Neutrophil (primary cell): ENCODE measurements around the gene GLT1D1.

ENCODE experiments used
- H3K27ac ChIP-seq: fragments of 200-600 bp; sonication (generic); 2 replicates; pipeline ENCODE4 v1.5.1; 2016; ENCODE audit warnings: mild to moderate bottlenecking, moderate library complexity
- H3K27me3 ChIP-seq: fragments of 200-600 bp; sonication (generic); 2 replicates; pipeline ENCODE4 v1.6.0; 2016; ENCODE audit warnings: mild to moderate bottlenecking
- H3K36me3 ChIP-seq: fragments of 200-600 bp; sonication (generic); 2 replicates; pipeline ENCODE4 v1.5.1; 2017
- H3K4me1 ChIP-seq, 2 experiments: fragments of 200-600 bp in 1 of 2; sonication (generic) in 1 of 2; 1 replicate in 1 of 2; 2 replicates in 1 of 2; pipeline versions ENCODE4 v1.5.1 to v1.6.1; 2013 to 2016; ENCODE audit warnings: low read depth in 1 of 2, low read length in 1 of 2, mild to moderate bottlenecking in 1 of 2, moderate library complexity in 1 of 2; ENCODE audit not compliant: control insufficient read depth in 1 of 2, insufficient read depth in 1 of 2
- H3K4me3 ChIP-seq, 2 experiments: fragments of 200-600 bp in 1 of 2; sonication (generic) in 1 of 2; 1 replicate in 1 of 2; 2 replicates in 1 of 2; pipeline ENCODE4 v1.5.1; 2013 to 2016; ENCODE audit warnings: low read depth in 1 of 2, low read length in 1 of 2, mild to moderate bottlenecking in 1 of 2, moderate library complexity in 1 of 2
- H3K9me3 ChIP-seq: fragments of 200-600 bp; sonication (generic); 2 replicates; pipeline ENCODE4 v1.5.1; 2016
- TF ChIP-seq, protein P1 (sequence below): fragments of 200-600 bp; sonication (generic); IDR thresholded peaks from 2 replicates; pipeline ENCODE4 v1.5.1; 2016; ENCODE audit warnings: antibody characterized with exemption

Gene GLT1D1

DNA sequence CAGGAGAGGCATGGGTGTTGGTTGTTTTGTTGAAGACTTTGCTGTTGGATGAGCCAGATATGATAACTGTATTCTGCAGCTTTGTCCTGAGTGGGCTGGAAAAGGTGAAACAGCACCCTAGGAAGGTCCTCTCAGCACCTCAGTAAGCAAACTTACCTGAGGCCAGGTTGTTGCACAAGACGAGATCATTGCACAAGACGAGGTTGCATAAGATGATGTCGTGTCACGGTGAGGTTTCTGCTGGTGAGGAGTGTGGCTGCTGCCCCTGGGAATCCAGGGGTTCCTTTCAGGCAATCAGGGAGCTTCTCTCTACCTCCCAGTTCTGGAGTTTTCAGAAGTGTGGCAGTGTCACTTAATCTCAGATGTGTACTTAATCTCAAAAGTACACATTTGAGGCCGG, 85.6 kb downstream of the GLT1D1 start:
- Histone ChIP-seq H3K27me3 (no peaks in the 10 kb centered on the region), H3K9me3 (no peaks in the 10 kb centered on the region), H3K4me3 (no peak overlapping the region), H3K27ac (peak overlapping the region; percentile 73), H3K4me1 (peaks cover 13 to 25% of the 10 kb centered on the region in 2 experiments), H3K36me3 (peaks cover 55% of the 10 kb centered on the region)
- TF ChIP-seq, protein P1, sequence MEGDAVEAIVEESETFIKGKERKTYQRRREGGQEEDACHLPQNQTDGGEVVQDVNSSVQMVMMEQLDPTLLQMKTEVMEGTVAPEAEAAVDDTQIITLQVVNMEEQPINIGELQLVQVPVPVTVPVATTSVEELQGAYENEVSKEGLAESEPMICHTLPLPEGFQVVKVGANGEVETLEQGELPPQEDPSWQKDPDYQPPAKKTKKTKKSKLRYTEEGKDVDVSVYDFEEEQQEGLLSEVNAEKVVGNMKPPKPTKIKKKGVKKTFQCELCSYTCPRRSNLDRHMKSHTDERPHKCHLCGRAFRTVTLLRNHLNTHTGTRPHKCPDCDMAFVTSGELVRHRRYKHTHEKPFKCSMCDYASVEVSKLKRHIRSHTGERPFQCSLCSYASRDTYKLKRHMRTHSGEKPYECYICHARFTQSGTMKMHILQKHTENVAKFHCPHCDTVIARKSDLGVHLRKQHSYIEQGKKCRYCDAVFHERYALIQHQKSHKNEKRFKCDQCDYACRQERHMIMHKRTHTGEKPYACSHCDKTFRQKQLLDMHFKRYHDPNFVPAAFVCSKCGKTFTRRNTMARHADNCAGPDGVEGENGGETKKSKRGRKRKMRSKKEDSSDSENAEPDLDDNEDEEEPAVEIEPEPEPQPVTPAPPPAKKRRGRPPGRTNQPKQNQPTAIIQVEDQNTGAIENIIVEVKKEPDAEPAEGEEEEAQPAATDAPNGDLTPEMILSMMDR = no peak

DNA sequence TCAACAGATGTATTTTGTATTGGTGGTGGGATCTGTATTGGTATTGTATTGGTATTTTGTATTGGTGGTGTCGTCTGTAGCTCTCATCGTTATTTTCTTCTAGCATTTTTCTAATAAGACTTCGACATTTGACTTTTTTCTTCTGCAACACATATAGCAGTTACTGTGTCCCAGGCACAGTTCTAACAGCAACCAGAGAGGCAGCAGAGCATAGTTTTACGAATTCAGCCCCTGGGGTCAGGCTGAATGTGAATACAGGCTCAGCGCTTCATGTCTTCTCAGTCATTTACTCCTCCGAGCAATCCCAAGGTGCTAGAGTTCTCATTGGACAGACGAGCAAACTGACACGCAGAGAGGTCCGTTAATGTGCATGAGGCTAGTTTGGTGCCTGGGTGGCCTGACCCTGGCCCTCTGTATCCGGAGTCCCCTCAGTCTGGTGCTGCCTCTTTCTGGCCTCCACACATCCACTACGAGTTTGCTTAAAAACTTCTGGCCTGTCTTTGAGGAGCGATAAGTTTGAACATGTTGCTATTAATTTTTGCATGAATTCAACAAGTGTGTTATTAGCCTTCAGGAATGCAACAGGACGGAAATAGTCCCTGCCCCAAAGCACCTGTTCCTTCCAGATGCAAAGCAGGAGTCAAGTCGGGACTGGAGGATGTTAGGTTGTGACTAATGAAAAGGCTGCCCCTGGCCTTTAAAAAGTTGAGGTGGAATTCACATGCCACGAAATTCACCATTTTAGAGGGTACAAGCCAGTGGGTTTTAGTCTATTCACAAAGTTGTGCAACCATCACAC, 87.0 kb downstream of the GLT1D1 start:
- Histone ChIP-seq H3K4me1 (peaks cover 13 to 25% of the 10 kb centered on the region in 2 experiments), H3K9me3 (no peaks in the 10 kb centered on the region), H3K27ac (peak overlapping the region; percentile 61), H3K27me3 (no peaks in the 10 kb centered on the region), H3K36me3 (peaks cover 55% of the 10 kb centered on the region), H3K4me3 (no peak overlapping the region)
- TF ChIP-seq, protein P1 = no peak

GRCh38 chr12:128940974-128941373, 87.7 kb downstream of the GLT1D1 start:
- H3K4me3 ChIP-seq = no peak overlapping the region
- H3K9me3 ChIP-seq = no peaks in the 10 kb centered on the region
- H3K36me3 ChIP-seq = peaks cover 55% of the 10 kb centered on the region
- TF ChIP-seq, protein P1 = no peak
- peak overlapping the region; percentile 61 for H3K27ac ChIP-seq
- peaks cover 13 to 25% of the 10 kb centered on the region in 2 experiments for H3K4me1 ChIP-seq
- H3K27me3 ChIP-seq = no peaks in the 10 kb centered on the region

- Histone ChIP-seq H3K27me3 (no peaks in the 10 kb centered on the region), H3K4me3 (no peak overlapping the region), H3K27ac (no peak overlapping the region), H3K36me3 (peaks cover 68% of the 10 kb centered on the region), H3K9me3 (no peaks in the 10 kb centered on the region), H3K4me1 (peaks cover 13 to 25% of the 10 kb centered on the region in 2 experiments)
- TF ChIP-seq, protein P1 = no peak
Observed at GRCh38 chr12:128942960-128943477, 89.7 kb downstream of the GLT1D1 start.

DNA sequence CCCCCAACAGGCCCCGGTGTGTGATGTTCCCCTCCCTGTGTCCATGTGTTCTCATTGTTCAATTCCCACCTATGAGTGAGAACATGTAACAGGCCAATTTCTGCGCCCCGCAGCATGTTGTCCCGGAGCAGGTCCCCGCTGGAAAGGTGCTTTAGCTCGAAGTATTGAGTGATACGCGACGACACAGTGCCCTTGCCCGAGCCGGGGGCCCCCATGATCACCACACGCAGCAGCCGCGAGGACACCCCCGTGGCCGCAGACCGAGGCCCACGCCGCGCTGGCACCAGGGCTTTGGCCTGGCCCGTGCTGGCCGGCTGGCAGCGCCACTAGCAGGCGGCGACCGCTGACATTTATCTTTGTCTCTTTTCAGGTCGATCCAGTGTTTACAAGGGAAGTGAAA, 91.7 kb downstream of the GLT1D1 start:
- Histone ChIP-seq H3K27me3 (no peaks in the 10 kb centered on the region), H3K4me1 (peaks cover 0 to 12% of the 10 kb centered on the region in 2 experiments), H3K36me3 (peaks cover 88% of the 10 kb centered on the region), H3K27ac (no peak overlapping the region), H3K9me3 (no peaks in the 10 kb centered on the region), H3K4me3 (no peak overlapping the region)
- TF ChIP-seq, protein P1 = no peak
